Measurements from ENCODE around the gene CFAP299.

- TF ChIP-seq EZH2phosphoT487 (IDR thresholded peaks at IDR 0.05; ENCODE audit: low read depth), result no peak
- TF ChIP-seq, protein P1, sequence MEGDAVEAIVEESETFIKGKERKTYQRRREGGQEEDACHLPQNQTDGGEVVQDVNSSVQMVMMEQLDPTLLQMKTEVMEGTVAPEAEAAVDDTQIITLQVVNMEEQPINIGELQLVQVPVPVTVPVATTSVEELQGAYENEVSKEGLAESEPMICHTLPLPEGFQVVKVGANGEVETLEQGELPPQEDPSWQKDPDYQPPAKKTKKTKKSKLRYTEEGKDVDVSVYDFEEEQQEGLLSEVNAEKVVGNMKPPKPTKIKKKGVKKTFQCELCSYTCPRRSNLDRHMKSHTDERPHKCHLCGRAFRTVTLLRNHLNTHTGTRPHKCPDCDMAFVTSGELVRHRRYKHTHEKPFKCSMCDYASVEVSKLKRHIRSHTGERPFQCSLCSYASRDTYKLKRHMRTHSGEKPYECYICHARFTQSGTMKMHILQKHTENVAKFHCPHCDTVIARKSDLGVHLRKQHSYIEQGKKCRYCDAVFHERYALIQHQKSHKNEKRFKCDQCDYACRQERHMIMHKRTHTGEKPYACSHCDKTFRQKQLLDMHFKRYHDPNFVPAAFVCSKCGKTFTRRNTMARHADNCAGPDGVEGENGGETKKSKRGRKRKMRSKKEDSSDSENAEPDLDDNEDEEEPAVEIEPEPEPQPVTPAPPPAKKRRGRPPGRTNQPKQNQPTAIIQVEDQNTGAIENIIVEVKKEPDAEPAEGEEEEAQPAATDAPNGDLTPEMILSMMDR (IDR thresholded peaks at IDR 0.05; ENCODE audit: low read depth, low read length), result no peak
Observed at GRCh38 chr4:80610199-80610598, 274.7 kb downstream of the CFAP299 start.

Measured in OCI-LY3 (cell line).